Left ventricle myocardium inferior (tissue), 1 donor: ENCODE measurements around the gene IL17C. TPM values are rescaled to one million over a fixed set of nuclear protein-coding genes. Genes with fewer than 3 reads are reported as not detected.
A peak's percentile ranks its signal among the peaks of the same experiment; 100 is the strongest.

Experiments
- DNase-seq: peaks from one replicate; pipeline ENCODE4 v3.0.0-alpha.2; 2020
- H3K27ac ChIP-seq: fragments of 200-600 bp; replicated peaks from 2 replicates; pipeline ENCODE4 v1.8.0; 2021
- H3K27me3 ChIP-seq: fragments of 200-600 bp; 2 replicates; pipeline ENCODE4 v1.8.0; 2021; ENCODE audit warnings: low read depth
- H3K36me3 ChIP-seq: fragments of 200-600 bp; 2 replicates; pipeline ENCODE4 v1.8.0; 2021
- H3K4me1 ChIP-seq: fragments of 200-600 bp; 2 replicates; pipeline ENCODE4 v1.8.0; 2021
- H3K4me3 ChIP-seq: fragments of 200-600 bp; 2 replicates; pipeline ENCODE4 v1.8.0; 2021; ENCODE audit warnings: mild to moderate bottlenecking, moderate library complexity
- H3K9me3 ChIP-seq: fragments of 200-600 bp; replicated peaks from 2 replicates; pipeline ENCODE4 v1.8.0; 2021
- CTCF ChIP-seq: fragments of 200-600 bp; IDR thresholded peaks from 2 replicates; pipeline ENCODE4 v1.8.0; 2021; ENCODE audit warnings: antibody characterized with exemption, mild to moderate bottlenecking, borderline replicate concordance
- intact Hi-C: fragments of 100-400 bp; cut with micrococcal nuclease; formaldehyde crosslinking; loops from one replicate; pipeline ENCODE4 v1.11.0; 2022
- total RNA-seq: library from RNA; stranded (reverse); fragmentation: NEBNext Ultra II Directional; extraction: Animal tissue kit (Norgen Biotek cat#: 25700); gene quantifications from one replicate; pipeline ENCODE4 v1.2.1, GENCODE V29; 2021
- donor health status: DM: no; HTN: yes; CAD: no; lungs with severe emphysema.

Gene IL17C
- total RNA-seq, 1 donor from 2014 or later, result not detected

- Histone ChIP-seq H3K36me3 (no peaks in the 10 kb centered on the region), H3K27ac (no peak overlapping the region), H3K27me3 (no peaks in the 10 kb centered on the region), H3K4me3 (no peak overlapping the region), H3K4me1 (peaks cover 48% of the 10 kb centered on the region), H3K9me3 (no peaks in the 10 kb centered on the region)
- DNase-seq, result no peak
- TF ChIP-seq CTCF, result no peak
- intact Hi-C loops, result no loop called here
Measured at GRCh38 chr16:88669980-88670379, 31.6 kb downstream of the IL17C start.

GRCh38 chr16:88671806-88672205 lies 33.4 kb downstream of the IL17C start:
- intact Hi-C loops, result no loop called here
- Histone ChIP-seq H3K4me1 (peaks cover 50% of the 10 kb centered on the region), H3K9me3 (no peaks in the 10 kb centered on the region), H3K36me3 (no peaks in the 10 kb centered on the region), H3K27ac (peak overlapping the region; percentile 87), H3K27me3 (no peaks in the 10 kb centered on the region), H3K4me3 (no peak overlapping the region)
- no peak for DNase-seq
- TF ChIP-seq CTCF, result no peak

GRCh38 chr16:88672776-88673175 lies 34.4 kb downstream of the IL17C start:
- Histone ChIP-seq H3K4me1 (peaks cover 47% of the 10 kb centered on the region), H3K36me3 (no peaks in the 10 kb centered on the region), H3K4me3 (no peak overlapping the region), H3K27ac (peak overlapping the region; percentile 87), H3K9me3 (no peaks in the 10 kb centered on the region), H3K27me3 (no peaks in the 10 kb centered on the region)
- TF ChIP-seq CTCF, result peak; percentile 27
- intact Hi-C loops, result no loop called here
- DNase-seq, result no peak

- peak; percentile 61 for DNase-seq
- TF ChIP-seq CTCF, result no peak
- H3K4me3 ChIP-seq, result peak overlapping the region; percentile 9
- peaks cover 52% of the 10 kb centered on the region for H3K4me1 ChIP-seq
- H3K36me3 ChIP-seq, result no peaks in the 10 kb centered on the region
- peaks cover 9% of the 10 kb centered on the region for H3K27me3 ChIP-seq
- intact Hi-C loops, result no loop called here
- no peaks in the 10 kb centered on the region for H3K9me3 ChIP-seq
- H3K27ac ChIP-seq, result peak overlapping the region; percentile 87
Measured at GRCh38 chr16:88673716-88674379, 35.5 kb downstream of the IL17C start.

- no peak for DNase-seq
- Histone ChIP-seq H3K27me3 (peaks cover 28% of the 10 kb centered on the region), H3K36me3 (no peaks in the 10 kb centered on the region), H3K4me1 (peaks cover 48% of the 10 kb centered on the region), H3K27ac (no peak overlapping the region), H3K9me3 (no peaks in the 10 kb centered on the region), H3K4me3 (no peak overlapping the region)
- intact Hi-C loops, result no loop called here
- no peak for TF ChIP-seq CTCF
Measured at GRCh38 chr16:88676502-88677242, 38.3 kb downstream of the IL17C start.
